Stimulated activated CD8-positive, alpha-beta memory T cell treated with anti-CD3 and anti-CD28 coated beads, Interleukin-7, amount 100 ng/mL, for 4 hours (primary cell): ENCODE measurements around the gene FRMD4B.

Experiments
- DNase-seq, 2 donors: peaks; one replicate each; pipeline ENCODE4 v3.0.0-alpha.2; 2020; ENCODE audit warnings: low read depth in 2 of 2

Gene FRMD4B

DNA sequence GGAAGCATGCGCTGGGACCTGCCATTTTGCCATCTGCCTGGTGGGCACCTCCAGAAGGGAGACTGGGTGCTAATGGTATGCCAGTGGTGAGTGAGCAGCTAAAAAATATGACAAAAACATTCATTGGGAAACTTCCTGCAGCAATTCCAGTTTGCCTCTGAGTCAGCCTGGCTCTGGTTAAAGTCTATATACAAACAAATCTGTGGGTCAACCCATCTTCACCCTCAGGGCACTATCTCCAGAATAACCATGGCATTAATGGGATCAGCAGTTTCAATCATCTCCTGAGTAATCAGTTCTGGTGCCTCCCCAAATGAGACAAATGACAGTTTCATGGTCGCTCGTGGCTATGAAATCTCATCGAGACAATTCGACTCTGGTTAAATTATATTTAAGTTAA lies 21.5 kb downstream of the FRMD4B start:
- no peak for DNase-seq

DNA sequence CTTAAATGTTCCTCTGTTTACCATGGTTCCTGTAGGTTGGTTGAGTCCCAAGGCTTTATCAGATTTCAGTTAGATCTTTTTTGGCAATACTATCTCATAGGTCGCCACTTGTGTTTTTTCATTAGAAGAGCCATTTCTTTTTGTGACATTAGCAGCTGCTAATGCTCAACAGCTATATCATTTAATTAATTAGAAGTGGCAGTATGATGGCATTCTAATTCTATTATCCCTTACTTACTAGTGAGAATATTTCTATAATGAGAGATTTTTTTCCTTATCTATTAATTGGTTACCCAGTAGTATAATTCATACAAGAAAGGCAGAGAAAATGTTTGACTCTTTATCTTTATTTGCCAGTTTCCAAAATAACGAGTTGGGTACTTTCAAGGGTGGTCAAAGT lies 25.2 kb downstream of the FRMD4B start:
- no peak for DNase-seq

DNA sequence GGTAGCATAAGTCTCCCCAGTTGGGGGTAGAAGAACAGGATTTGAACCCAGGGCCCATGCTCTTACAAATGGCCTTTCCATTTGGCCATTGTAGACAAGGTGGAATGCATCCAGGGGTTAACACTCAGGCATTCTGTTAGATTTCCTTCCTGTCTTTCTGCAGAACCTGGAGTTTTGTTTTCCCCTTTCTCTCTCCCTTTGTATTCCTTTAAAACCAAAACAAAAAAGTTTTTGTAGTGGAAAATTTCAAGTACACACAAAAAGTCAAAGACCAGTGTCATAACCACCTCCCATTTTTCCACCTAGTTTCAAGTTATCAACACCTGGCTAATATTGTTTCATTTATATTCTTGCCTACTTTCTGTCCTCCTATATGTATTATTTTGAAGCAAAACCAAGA lies 26.0 kb downstream of the FRMD4B start:
- no peak for DNase-seq

DNA sequence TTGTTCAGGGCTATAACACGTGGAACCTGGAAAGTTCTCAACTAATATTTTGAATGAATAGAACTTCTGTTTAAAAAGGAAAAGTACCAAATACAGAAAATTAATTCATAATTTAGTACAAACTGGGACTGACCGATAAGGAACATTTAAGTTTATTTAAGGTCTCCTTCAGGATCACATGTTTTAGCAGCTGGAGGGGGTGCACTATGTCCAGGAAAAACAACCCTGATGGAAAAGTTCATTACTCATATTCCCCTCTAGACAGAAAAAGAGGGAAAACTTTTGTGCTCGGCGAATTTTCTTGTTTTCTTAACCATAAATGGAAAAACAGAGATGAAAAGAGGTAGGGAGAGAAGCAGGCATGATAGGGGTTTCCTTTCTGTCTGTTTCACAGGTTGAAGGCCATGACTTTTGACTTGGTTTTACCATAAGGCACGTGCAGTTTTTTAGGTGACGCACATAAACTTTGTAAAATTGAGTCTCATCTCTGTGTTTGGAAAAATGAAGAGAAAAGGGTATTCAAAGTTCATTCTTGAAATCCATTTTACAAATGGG lies 26.5 kb downstream of the FRMD4B start:
- no peak for DNase-seq

DNA sequence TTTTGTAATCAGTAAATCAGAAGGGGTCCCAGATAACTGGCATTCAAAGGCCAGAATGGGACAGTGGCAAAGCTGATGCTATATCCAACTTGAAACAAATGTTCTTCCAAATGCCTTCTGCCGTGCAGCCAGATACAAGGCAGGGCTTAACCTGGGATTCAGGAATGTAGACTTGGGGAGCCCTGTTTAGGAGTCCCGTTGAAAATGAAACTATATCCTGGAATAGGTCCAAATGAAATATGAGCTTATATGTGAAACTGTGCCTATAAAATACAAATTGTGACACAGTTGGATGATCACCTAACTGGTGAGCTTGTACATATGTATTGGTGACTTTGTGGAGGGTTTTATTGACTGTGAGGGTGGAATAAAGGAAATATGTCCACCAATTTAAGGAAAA lies 28.7 kb downstream of the FRMD4B start:
- DNase-seq, result no peak

DNA sequence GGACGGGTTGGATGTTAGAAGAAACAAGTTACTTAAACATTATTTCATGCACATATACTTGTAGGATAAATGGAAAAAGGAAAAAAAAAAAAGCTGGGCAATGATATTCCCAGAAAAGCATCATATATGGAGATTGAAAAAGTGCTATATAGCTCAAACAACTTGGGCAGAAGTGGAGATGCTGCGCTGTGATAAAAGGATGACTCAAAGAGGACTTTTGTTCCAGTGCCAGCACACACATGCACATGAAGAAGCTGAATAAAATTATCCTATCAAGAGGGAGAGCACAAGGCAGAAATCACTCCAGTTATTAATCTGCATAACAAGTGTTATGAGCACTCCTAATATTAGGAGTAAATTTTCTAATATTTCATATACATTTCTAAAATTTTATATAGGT lies 30.9 kb downstream of the FRMD4B start:
- DNase-seq, result no peak

DNA sequence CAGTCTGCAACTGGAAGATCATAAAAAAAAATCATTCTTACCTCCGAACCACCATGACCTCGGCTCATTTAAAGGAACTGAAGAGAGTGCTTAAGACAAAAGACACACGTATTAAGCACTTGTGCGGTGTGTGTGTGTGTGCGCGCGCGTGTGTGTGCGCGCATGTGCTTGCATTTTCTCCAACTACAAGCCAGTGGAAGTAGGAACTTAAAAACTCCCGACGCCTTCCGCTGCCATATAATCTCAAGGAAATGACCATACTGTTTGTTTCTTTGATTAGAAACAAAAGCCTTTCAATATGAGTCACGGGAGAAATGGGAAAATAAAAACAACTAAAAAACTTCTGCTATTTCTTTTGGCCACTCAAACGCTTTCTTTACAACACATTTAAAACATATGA lies 32.4 kb downstream of the FRMD4B start:
- DNase-seq, result no peak

DNA sequence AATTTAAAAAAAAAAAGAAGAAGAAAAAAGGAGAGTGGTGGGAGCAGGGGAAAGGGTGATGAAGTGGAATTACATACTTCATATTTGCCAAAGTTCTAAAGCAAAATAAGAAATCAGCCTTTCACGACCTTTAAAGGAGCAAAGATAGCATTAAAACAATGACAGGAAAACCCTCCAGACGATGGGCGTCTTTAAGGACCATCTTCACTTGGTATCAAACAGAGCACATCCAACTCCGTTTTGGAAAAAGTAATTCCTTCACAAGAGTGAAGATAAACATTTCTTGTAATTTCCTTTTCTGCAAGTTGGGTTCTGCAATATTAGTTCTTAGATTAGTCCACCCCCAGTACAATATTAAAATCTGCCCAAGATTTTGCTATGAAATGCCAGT lies 32.8 kb downstream of the FRMD4B start:
- DNase-seq, result no peak

DNA sequence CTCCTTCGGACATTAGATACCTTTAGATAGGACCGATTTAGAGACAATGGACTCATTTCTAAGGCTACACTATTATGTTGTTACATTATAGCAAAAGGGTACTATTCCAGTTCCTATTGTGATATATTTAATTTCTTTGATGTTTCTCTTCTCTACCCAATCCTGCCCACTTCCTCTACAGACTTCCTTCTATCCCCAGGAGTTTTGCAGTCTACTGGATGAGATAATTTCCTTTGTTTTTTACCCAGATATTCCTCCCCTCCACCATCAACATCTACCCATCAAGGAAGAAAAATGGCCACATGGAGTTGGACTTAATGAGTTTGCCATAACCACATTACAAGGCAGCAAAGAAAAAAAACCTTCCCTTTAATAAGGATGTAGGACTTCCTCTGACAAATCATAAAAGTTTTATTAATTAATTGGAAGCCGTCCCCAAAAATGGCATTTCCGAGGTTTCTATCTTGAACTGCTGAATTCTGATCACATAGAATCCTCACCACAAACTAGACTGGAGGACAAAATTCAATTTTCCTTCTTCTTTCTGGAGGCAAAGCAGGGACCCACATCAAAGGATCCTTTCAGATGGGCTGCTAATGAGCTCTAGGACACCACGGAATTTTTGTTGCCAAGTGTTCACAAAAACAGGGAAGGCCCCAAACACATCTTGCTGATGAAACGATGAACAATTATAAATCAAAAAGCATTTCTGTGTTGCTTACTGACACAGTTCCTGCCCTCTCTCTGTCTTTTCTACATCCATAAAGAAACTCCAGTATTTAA lies 33.4 kb downstream of the FRMD4B start:
- DNase-seq, result no peak

DNA sequence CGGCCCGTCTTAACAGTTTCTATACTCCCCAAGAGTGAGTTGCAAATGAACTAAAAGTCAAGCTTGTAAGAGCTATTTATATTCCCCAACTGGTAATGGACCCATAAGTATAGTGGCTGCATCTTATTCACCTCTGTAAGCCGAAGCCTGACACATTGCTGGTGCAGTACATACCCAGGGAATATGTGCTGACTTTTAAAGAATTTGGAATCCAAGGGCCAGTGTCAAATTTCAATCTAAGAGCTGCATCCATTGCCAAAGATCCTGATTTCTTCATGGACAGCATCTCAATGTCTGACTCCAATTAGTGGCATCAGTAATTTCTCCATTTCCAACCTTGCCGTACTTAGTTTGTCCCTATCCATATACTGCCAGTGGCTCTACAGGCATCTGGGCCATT lies 42.0 kb downstream of the FRMD4B start:
- DNase-seq, result no peak

DNA sequence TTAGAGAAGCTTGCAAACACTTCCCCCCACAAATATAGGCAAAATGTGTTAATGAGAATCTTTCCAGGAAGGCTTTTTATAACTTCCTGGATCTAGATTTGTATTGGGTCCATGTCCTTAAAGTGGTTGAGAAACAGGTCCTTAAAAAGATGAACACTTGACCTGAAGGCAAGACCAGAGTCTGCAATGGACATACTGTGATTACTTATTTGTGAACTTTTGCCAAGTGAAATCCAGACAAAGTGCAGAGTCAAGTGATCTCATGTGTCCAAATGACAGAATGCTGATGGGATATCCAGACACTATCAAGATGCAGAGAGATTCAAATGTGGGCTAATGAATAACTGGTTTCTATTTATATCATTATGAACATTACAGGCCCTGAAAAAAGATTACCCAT lies 43.8 kb downstream of the FRMD4B start:
- DNase-seq, result no peak

DNA sequence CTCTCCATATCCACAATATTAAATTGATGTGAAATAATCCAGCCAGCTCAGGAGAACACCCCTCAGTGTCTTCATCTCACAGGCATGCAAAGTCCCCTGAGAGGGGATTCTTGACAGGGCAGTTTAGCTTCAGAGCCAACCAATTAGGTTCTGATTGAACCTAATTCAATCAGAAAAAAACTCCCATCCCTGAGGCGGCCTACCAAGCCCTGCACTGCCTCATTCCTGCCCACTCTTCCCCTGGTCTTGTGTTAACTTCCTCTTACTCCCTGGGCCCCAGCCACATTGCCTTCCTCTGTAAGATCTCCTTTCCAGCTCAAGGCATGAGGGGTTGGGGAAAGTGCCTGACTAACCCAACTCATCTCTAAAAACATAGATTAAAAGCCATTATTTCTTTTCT lies 46.1 kb downstream of the FRMD4B start:
- no peak for DNase-seq

DNA sequence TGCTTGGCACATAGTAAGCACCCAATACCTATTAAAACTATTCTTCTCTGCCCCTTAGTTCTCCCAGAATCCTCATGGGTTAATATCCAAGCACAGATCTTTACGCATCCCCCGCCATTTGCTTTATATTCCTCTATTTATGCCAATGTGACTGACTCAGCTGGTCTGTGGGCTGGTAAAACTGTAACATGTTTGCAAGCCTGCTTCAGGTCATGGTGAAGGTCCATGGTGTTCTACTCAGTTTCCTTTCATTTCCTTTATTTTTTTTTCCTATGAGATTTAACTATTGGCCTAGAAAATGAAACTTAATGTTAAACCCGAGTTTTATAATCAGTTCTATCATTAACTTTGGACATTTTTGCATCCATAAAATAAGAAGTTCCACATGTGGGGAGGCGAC lies 47.0 kb downstream of the FRMD4B start:
- DNase-seq, result no peak

DNA sequence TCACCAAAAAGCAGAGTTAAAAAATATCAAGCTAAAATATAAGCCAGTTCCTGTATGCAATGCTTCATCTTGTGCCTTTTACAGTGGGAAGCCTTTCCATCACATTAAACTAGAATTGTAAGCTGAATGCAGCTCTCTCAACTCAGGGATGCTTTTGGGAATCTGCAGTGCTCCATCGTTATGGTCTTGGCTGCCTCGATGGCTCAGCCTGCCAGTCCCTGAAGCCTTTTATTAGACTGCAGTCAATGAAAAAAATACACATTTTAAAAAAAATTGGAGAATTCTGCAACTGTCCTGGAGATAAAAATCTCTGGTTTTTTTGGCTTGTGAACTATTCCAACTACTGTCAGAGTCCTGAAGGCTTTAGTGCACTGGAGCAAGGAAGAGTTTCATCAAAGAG lies 53.0 kb downstream of the FRMD4B start:
- DNase-seq, result no peak

DNA sequence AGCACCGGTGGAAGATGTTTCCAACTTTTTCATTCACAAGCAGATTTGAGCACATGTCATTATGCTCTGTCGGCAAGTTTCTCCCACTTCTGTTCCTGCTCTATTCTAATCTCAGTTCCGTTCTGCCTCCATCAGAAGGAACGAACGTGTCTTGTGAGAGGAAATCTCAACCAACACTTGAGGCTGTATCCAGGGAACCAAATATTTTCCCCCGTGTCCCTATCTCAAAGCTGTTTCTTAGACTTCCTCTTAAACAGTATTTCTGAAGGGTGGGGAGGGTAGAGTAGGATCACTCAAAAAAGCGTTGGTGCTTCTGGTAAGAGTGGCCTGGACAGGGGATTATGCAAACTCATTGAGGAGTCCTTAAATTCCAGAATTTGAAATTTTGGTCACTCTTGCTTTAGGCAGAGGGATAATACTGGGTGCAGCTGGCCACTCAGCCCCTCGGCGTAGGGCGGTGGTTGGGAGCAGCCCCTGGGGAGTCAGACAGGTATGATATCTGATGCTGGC lies 54.9 kb downstream of the FRMD4B start:
- DNase-seq, result no peak

DNA sequence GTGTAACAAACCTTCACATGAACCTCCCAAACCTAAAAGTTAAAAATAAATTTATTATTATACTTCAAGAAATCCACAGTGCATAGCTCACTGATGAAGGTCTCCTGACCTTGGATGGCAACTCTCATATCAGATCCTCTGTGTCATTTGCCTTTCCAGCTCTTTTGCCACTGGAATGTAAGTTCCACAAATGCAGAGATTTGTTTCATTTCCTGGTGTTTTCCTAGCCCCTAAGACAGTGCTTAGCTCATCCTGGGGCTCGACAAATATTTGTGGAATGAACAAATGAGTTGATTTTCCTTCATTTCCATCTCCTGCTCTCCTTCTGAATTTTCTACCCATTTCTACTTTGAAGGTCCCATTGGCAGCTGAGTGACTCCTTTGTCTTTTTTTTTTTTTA lies 56.0 kb downstream of the FRMD4B start:
- DNase-seq, result no peak

DNA sequence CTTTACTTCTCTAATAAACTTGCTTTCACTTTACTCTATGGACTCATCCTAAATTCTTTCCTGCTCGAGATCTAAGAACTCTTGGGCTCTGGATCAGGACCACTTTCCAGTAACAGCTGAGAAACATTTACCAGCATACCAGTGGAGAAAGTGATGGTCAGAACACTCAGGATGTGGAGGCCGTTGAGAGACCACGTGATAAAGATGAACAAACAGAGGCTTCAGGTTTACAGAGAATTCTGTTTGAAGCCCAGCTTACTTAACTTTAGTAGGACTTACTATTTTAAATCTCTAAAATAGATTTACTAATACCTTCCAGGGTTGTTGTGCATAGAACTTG lies 57.0 kb downstream of the FRMD4B start:
- no peak for DNase-seq

DNA sequence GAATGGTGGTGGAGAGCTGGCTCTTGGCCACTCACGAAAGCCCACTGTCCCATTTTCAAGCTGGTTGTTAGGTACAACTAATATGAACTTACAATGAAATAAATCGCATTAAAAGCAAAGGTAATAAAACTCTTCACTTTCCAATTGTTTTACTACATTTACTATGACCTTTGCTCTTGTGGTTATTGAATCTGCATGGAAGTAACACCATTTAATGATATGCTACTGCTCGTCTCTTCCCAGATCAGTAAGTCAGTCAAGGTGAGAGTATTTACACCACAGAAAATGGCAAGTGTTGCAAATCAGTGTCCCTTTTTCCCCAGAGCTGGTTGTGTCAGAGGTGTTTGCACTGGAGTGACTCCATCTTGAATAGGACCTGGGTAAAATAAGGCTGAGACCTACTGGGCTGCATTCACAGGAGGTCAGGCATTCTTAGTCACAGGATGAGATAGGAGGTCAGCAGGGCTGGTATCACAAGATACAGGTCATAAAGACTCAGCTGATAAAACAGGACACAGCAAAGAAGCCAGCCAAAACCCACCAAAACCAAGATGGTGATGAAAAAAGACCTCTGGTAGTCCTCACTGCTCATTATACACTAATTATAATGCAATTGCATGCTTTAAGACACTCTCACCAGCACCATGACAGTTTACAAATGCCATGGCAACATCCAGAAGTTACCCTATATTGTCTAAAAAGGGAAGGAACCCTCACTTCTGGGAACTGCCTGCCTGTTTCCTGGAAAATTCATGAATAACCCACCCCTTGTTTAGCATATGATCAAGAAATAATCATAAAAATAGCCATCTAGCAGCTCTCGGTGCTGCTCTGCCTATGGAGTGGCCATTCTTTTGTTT lies 57.6 kb downstream of the FRMD4B start:
- DNase-seq, result no peak

DNA sequence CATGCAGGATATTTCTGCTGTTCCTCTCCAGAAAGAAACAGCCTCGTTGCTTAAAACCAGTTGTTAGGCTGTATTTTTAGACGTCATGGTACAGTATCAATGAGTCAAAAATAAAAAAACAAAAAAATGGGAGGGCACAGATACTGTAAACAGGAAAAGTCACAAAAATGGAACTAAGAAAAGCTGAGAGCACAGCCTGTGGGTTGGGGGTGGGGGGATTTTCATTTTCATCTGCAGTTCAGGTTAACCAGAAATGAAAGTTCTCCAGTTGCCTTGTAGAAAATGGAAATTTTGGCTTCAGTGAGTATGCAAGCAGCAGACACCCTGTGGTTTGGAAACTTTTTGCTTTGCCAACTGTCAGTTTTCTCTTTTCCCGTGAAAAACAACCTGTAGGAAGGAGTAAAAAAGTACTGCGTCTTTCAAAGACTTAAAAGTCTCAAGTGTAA lies 59.0 kb downstream of the FRMD4B start:
- peak; percentile 28 to 61 for DNase-seq

DNA sequence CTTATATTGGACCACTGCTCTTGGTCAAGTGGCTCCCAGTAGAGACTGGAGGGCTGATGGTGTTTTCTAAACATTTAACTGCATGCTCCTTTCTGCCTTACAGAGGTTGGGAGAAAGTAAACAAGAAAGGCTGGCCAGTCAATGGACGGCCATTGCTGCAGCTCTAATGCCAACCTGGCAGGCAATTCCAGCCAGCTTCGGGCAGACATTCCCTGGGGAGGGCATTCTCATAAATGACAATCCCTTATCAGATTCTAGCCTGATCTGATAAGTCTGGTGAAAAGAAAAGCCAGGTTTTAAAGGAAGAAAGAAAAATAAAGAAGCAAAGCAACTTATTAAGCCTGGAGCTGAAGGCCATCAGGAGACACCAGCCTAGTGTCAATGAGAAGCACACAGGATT lies 60.7 kb downstream of the FRMD4B start:
- no peak for DNase-seq

DNA sequence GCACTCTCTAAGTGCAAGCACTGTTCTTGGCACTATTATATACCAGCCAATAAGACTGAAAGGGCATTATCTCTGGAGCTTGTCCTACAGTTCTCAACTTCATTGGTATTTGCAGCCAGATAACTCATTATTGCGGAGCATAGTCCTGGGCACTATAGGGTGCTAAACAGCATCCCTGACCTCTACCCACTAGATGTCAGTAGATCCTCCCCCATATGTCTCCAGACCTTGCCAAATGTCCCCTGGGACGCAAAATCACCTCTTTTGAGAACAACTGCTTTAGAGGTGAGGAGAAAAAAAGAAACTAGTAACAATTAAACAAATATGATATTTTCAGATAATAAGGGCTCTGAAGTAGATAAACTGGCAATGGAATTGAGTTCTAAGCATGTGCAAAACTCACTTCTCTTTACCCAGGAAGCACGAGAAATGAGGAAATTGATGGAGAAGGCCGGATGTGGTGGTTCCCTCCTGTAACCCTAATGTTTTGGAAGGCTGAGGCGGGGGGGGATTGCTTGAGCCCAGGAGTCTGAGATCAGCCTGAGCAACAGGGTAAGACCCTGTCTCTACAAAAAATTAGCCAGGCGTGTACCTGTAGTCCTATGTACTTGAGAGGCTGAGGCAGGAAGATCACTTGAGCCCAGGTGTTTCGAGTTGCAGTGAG lies 61.4 kb downstream of the FRMD4B start:
- no peak for DNase-seq

DNA sequence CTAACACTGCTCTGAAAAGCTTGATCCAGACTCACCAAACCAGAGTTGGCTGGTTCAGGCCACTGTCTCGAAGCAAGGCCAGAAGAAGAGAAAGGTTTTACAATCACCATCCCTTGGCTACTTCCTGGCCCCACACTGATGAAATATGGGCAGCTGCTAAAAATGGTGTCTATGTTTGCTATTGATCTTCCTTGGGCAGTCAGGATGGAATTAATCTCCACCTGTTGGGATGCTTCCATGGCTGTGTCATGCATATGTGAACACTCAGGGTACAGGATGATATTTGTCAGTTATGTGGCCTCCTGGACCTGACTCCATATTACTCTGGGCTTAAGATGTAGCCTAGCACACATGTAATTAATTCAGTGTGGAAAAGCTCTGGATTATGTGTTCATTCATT lies 61.9 kb downstream of the FRMD4B start:
- no peak for DNase-seq
